ENCODE results near the gene PDPK1.

PDPK1 gene

GRCh38 chr16:2507665-2508064 is 30.2 kb upstream of the PDPK1 start:
- DNase-seq: peak; percentile 55

- DNase-seq: no peak
Observed at GRCh38 chr16:2508722-2509400, 29.0 kb upstream of the PDPK1 start.

GRCh38 chr16:2511128-2511800 is 26.6 kb upstream of the PDPK1 start:
- no peak for DNase-seq

GRCh38 chr16:2511996-2512734 is 25.7 kb upstream of the PDPK1 start:
- DNase-seq: no peak

- peak; percentile 42 for DNase-seq
Observed at GRCh38 chr16:2512735-2513404, 25.0 kb upstream of the PDPK1 start.

- peak; percentile 93 for DNase-seq
Observed at GRCh38 chr16:2513405-2514332, 24.2 kb upstream of the PDPK1 start, which contains the start of gene ATP6V0C. TSS of gene ATP6V0C (plus strand) at chr16:2513952. CDS start at chr16:2514104, 152 bp downstream.

- peak; percentile 40 for DNase-seq
Observed at GRCh38 chr16:2514333-2515179, 23.3 kb upstream of the PDPK1 start.

- DNase-seq: no peak
Observed at GRCh38 chr16:2515180-2515851, 22.5 kb upstream of the PDPK1 start.

- peak; percentile 45 for DNase-seq
Observed at GRCh38 chr16:2516391-2517240, 21.2 kb upstream of the PDPK1 start.

- no peak for DNase-seq
Observed at GRCh38 chr16:2517954-2518605, 19.7 kb upstream of the PDPK1 start.

- no peak for DNase-seq
Observed at GRCh38 chr16:2518823-2519710, 18.8 kb upstream of the PDPK1 start.

GRCh38 chr16:2519711-2520080 is 18.1 kb upstream of the PDPK1 start:
- DNase-seq: no peak

- peak; percentile 90 for DNase-seq
Observed at GRCh38 chr16:2520097-2520783, 17.6 kb upstream of the PDPK1 start, which contains the start of gene AMDHD2. TSS of gene AMDHD2 (plus strand) at chr16:2520371. CDS start at chr16:2520459, 88 bp downstream.

GRCh38 chr16:2520784-2521531 is 16.9 kb upstream of the PDPK1 start:
- DNase-seq: peak; percentile 85

- DNase-seq: no peak
Observed at GRCh38 chr16:2523801-2524231, 14.0 kb upstream of the PDPK1 start.

- no peak for DNase-seq
Observed at GRCh38 chr16:2524339-2524938, 13.4 kb upstream of the PDPK1 start.

All from CD4-positive, alpha-beta T cell treated with Interferon gamma for 1 hour (primary cell).